IPS DF 4.7 (cell line): Measurements from ENCODE around the gene EPHA8.

Source experiments
- DNase-seq: peaks from one replicate; pipeline ENCODE4 v3.0.0-alpha.2; 2013; ENCODE audit warnings: low spot score; ENCODE audit errors: extremely low read depth

Gene EPHA8

DNA sequence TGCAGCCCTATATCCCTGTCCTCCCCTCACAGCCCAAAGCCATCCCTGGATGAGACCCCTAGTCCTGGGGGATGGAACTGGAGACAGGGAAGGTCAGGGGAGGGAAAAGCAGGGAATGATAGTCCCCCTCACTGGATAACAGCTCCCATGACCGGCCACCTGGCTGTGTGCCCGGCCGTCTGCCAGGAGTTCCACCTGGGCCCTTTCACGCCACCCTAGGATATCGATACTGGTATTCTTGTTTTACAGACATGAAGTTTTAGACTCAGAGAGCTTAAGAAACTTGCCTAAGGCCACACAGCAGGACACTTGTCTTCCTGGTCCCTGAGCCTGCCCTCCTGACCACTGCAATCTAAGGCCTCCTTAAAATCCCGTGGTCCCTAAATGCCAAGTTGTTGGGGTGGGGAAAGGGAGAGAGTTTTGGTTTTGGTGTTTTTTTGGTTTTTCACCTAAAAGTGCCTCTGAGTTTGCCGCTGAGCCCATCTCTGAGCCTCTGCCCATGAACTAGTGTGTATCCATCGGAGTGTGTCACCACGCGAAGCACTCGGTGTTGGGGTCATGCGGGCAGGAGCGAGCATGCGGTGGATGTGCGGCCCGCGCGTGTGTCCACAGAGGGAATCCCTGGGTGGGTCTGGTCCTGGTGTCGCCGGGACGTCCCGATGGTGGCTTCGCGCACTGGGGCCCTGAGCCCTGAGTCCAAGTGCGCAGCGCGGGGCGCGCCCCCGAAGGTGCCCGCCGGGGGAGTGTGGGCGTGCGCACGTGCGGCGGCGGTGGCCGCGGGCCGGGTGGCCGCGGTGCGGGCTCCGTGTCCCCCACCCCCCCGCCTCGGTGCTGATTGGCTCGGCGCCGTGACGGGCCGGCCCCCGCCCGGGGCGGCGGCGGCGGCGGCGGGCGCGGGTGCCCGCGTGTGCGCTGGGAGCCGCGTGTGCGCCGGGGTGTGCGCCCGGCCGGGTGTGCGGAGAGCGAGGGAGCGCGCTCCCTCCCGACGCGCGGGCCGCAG, at the start of gene EPHA8:
TSS of gene EPHA8 (plus strand) at position 906 of the 1,000 bp plus-strand sequence. CDS start 147 bp downstream, outside the sequence.
- no peak for DNase-seq

- DNase-seq = no peak
These were observed 46.2 kb upstream of the EPHA8 start for GRCh38 chr1:22516906-22517571.

- DNase-seq = no peak
These were observed 45.3 kb upstream of the EPHA8 start for GRCh38 chr1:22517956-22518355.

DNA sequence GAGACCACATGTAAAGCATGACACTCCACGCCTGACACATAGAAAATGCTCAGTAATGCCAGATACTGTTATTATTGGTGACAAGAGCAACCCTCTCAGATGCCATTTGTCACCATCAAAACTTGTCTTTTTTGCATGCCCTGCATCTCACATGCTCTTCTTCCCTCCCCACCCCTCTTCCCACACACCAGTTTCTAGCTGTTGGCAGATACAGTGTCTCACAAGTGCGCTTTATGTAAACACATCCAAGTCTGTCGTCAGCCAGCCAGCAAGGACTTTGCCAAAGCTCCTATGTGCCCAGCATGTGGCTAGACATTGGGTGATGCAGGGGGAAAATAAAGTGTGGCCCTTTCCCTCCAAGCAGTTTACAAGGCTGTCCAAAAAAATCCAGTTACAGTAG, 44.9 kb upstream of the EPHA8 start:
- DNase-seq = no peak

DNA sequence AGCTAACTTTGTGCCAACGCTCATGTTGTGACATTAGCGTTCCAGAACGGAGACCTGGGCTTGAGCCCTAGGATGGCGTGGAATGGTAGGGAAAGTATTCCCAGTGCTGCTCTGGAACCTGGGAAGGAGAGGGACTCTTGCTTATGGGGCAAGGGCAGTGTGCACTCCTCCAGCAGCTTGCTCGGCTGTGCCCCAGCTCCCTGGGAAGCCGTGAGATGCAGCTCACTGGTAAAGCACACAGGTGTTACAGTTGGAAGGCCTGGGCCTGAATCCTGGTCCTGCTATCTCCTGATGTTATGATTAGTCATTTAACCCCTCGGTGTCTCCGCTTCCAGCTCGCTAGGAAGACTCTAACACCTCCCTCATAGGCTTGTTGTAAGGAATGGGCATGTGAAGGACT, 42.4 kb upstream of the EPHA8 start:
- DNase-seq = no peak

- no peak for DNase-seq
These were observed 41.6 kb upstream of the EPHA8 start for GRCh38 chr1:22521692-22522091.

- DNase-seq = no peak
These were observed 41.0 kb upstream of the EPHA8 start for GRCh38 chr1:22522221-22522743.

GRCh38 chr1:22524481-22524880, 38.8 kb upstream of the EPHA8 start:
- no peak for DNase-seq

GRCh38 chr1:22525211-22525610, 38.1 kb upstream of the EPHA8 start:
- DNase-seq = no peak

GRCh38 chr1:22525646-22526045, 37.6 kb upstream of the EPHA8 start:
- DNase-seq = no peak

- no peak for DNase-seq
These were observed 37.2 kb upstream of the EPHA8 start for GRCh38 chr1:22526098-22526497.

DNA sequence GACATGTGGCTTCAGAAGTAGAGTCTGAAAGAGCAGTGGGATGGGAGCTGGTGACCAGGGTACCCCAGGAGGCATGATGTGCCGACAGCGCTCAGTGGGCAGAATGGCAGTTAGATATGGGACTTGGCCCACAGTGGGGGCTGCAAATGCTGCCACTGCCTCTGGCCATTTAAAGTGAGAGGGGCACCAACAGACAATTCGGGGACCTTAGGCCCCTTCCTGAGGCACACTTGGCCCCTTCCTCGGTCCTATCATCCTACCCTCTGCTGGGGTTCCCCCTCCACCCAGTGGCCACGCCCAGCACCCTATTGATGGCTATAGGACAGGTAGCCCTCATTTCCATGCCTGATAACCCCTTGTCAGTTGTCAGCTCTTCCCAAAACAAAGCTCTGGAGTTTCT, 36.6 kb upstream of the EPHA8 start:
- no peak for DNase-seq

- DNase-seq = no peak
These were observed 36.2 kb upstream of the EPHA8 start for GRCh38 chr1:22527122-22527521.

DNA sequence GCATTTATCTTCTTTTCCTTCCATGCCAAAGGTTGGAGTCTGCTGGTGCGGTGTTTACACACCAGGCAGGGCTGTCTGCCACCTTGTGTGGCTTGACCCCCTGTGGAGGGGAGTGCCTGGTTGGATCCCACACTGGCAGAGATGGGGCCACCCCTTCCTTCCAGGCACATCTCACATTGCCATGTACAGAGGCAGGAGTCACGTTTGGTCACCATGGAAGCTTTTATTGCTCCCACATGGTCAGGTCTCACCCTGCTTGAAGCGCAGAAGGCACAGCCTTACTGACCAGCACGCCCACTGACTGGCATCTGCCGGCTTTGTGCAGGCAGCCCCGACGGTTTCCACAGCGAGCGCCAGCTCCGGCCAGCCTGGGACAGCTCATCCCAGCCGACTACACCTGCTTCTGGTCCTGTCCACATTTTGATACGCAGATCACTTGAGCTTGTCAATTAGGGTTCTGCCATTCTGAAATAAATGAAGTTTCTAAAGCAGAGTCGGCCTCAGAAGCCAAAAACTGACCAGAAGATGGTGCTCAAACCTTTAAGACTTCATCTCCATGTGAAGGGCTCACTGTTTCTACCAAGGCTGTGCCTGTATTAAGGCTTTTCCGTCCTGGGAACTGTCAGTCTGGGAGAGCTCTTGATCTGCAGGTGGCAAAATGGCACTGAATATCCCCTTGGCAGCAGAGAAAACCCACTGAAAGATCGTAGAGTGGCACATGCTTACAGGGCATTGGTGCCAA, 35.6 kb upstream of the EPHA8 start:
- DNase-seq = peak; percentile 14

GRCh38 chr1:22528451-22528850, 34.8 kb upstream of the EPHA8 start:
- DNase-seq = no peak

- DNase-seq = no peak
These were observed 33.2 kb upstream of the EPHA8 start for GRCh38 chr1:22529901-22530621.

- DNase-seq = no peak
These were observed 32.6 kb upstream of the EPHA8 start for GRCh38 chr1:22530715-22531114.

DNA sequence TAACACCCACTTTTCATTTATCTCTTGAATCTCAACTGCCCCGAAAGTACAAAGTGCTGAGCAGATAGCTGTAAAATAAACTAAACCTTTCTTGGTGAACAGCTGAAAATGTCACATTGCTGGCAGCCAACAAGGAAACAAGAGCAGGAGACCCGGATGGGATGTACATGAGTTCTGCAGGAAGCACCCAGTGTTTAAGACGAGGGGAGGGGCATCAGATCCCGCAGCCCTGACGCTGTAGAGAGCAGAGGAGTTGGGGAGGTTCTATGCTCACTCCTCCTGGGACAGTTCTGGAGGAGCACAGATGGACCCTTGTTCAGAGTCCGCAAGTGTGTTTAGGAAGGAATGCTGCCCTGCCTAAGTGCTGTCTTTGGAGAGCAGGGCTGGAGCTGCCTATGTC, 32.0 kb upstream of the EPHA8 start:
- no peak for DNase-seq

DNA sequence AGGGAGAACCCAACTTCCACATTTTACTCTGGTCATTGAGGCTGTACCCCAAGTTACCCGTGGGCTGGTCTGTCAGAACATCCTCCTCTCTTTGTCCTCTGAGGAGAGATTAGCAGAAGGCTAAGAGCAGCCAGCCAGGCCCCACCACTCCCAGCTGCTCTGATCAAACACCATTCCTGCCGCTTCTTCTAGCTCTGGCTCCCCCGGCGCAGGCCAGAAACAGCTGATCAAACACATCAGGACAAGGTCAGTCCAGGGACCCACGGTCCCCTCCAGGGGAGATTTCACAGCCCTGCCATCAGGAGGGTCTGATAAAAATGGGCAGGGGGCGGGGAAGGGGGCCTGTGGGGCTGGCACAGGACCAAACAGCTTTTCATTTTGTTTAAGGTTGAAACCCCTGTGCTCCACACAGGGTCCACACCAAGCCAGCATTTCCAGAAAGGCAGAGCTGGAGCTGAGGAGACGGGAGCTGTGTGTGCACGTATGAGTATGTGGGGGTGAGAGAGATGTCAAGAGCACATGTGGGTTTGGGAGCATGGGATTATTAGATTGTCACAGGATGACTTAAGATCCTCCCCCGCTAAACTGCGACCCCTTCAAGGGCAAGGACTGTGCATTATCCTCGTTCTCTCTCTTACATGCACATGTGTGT, 29.9 kb upstream of the EPHA8 start:
- DNase-seq = no peak

- no peak for DNase-seq
These were observed 28.3 kb upstream of the EPHA8 start for GRCh38 chr1:22534951-22535350.
